GM12878 (cell line): ENCODE measurements around the gene TMEM255B. TPM values are rescaled to one million over a fixed set of nuclear protein-coding genes. Genes with fewer than 3 reads are reported as not detected.

Experiments used
- ATAC-seq: fragments of 200-7000 bp; cut with Tn5 transposase; 3 replicates; pipeline ENCODE4 v1.9.1; 2020; ENCODE audit warnings: mild to moderate bottlenecking, moderate library complexity
- BruUV-seq: library from RNA; stranded (reverse); fragments of 400-500 nt; replicated peaks from 2 replicates; lab custom pipeline; 2021; lab: Mats Ljungman, UMichigan
- CTCF ChIA-PET: fragments of 300-600 bp; sonication (Branson Sonifier 250); formaldehyde crosslinking; extraction: SDS; loops from one replicate; lab custom pipeline; 2021; ENCODE audit warnings: inconsistent platforms; lab: Yijun Ruan, JAX
- POLR2A ChIA-PET: fragments of 350-600 bp; formaldehyde crosslinking; extraction: SDS; loops from one replicate; lab custom pipeline; 2021; ENCODE audit warnings: inconsistent platforms; lab: Charles Lee
- RAD21 ChIA-PET: fragments of 300-600 bp; sonication (Branson Sonifier 250); formaldehyde crosslinking; loops from one replicate; lab custom pipeline; 2023; ENCODE audit warnings: antibody characterized with exemption; ENCODE audit not compliant: unreplicated experiment; lab: Charles Lee
- SMC1A ChIA-PET: fragments of 300-600 bp; sonication (Branson Sonifier 250); formaldehyde crosslinking; loops from one replicate; lab custom pipeline; 2023; ENCODE audit not compliant: unreplicated experiment, uncharacterized antibody; lab: Charles Lee
- DNase-seq: peaks from one replicate; pipeline ENCODE4 v3.0.0-alpha.2; 2011; ENCODE audit warnings: low read depth, low spot score
- FAIRE-seq: peaks from 3 replicates; lab custom pipeline; 2011; peaks lifted over from hg19 to GRCh38; lab: Jason Lieb, UNC
- H2AFZ ChIP-seq: 2 replicates; pipeline ENCODE4 v1.6.0; 2011; ENCODE audit warnings: low read depth, low read length, control low read depth; ENCODE audit not compliant: control insufficient read depth
- H3K27ac ChIP-seq: 2 replicates; pipeline ENCODE4 v1.5.1; 2011; ENCODE audit warnings: control low read depth; ENCODE audit not compliant: control insufficient read depth, insufficient read depth
- H3K27me3 ChIP-seq, 2 experiments: replicated peaks in 1 of 2; 2 replicates each; pipeline versions ENCODE4 v1.6.0 to v1.6.1; 2011; ENCODE audit warnings: low read length in 1 of 2; ENCODE audit not compliant: control insufficient read depth in 2 of 2, insufficient read depth in 2 of 2
- H3K36me3 ChIP-seq, 2 experiments: 2 replicates each; pipeline ENCODE4 v1.5.1; 2011; ENCODE audit warnings: low read length in 1 of 2; ENCODE audit not compliant: control insufficient read depth in 2 of 2, insufficient read depth in 2 of 2
- H3K4me1 ChIP-seq: 2 replicates; pipeline ENCODE4 v1.6.1; 2011; ENCODE audit warnings: mild to moderate bottlenecking, low read length, moderate library complexity, mixed read lengths; ENCODE audit not compliant: control insufficient read depth, insufficient read depth
- H3K4me2 ChIP-seq: 2 replicates; pipeline ENCODE4 v1.6.0; 2011; ENCODE audit warnings: control low read depth; ENCODE audit not compliant: control insufficient read depth, insufficient read depth
- H3K4me3 ChIP-seq: fragments of 200-600 bp; sonication (generic); 2 replicates; pipeline ENCODE4 v1.5.1; 2016
- H3K79me2 ChIP-seq: 2 replicates; pipeline ENCODE4 v1.6.0; 2011; ENCODE audit warnings: low read length; ENCODE audit not compliant: control insufficient read depth, insufficient read depth
- H3K9ac ChIP-seq: 2 replicates; pipeline ENCODE4 v1.8.0; 2011; ENCODE audit warnings: low read length, control low read depth, mixed read lengths; ENCODE audit not compliant: control insufficient read depth, insufficient read depth
- H3K9me3 ChIP-seq: replicated peaks from 3 replicates; pipeline ENCODE4 v1.5.1; 2011; ENCODE audit warnings: mild to moderate bottlenecking, low read length; ENCODE audit not compliant: control insufficient read depth, insufficient read depth
- H4K20me1 ChIP-seq: 2 replicates; pipeline ENCODE4 v1.6.0; 2011; ENCODE audit not compliant: control insufficient read depth, insufficient read depth
- BCLAF1 ChIP-seq: fragments of 450-650 bp; IDR thresholded peaks from 2 replicates; pipeline ENCODE4 v1.6.1; 2017; ENCODE audit warnings: antibody characterized with exemption, mild to moderate bottlenecking, moderate library complexity
- KLF5 ChIP-seq: fragments of 450-650 bp; IDR thresholded peaks from 2 replicates; pipeline ENCODE4 v1.6.1; 2014; ENCODE audit warnings: mild to moderate bottlenecking; ENCODE audit not compliant: partially characterized antibody
- NBN ChIP-seq: fragments of 450-650 bp; IDR thresholded peaks from 2 replicates; pipeline ENCODE4 v1.6.1; 2016
- POLR2AphosphoS2 ChIP-seq: IDR thresholded peaks from 2 replicates; pipeline ENCODE4 v1.6.1; 2011; ENCODE audit warnings: low read depth, mild to moderate bottlenecking, low read length, improper control_type of control experiment, moderate library complexity
- STAT1 ChIP-seq: fragments of 450-650 bp; conservative IDR thresholded peaks from 2 replicates; pipeline ENCODE4 v1.6.1; 2014; ENCODE audit warnings: antibody characterized with exemption, mild to moderate bottlenecking
- ZNF687 ChIP-seq: fragments of 450-650 bp; IDR thresholded peaks from 2 replicates; pipeline ENCODE4 v1.6.1; 2017; ENCODE audit warnings: mild to moderate bottlenecking, moderate library complexity
- WGBS: methylation state at CpG from one replicate; pipeline ENCODE4 v1.1.6; 2016; ENCODE audit warnings: low lambda C conversion rate; ENCODE audit not compliant: insufficient replicate concordance, insufficient coverage; ENCODE audit errors: missing lambda C conversion rate; 5-methylcytosine and 5-hydroxymethylcytosine counted together
- in situ Hi-C: fragments of 300-500 bp; cut with MboI; formaldehyde crosslinking; loops from 9 replicates; pipeline ENCODE4 v1.14.3; 2018; ENCODE audit warnings: mixed read lengths
- intact Hi-C: fragments of 100-400 bp; cut with micrococcal nuclease; formaldehyde crosslinking; loops from one replicate; pipeline ENCODE4 v1.14.2; 2022; ENCODE audit not compliant: unreplicated experiment
- polyA plus RNA-seq, 11 experiments: library from polyadenylated mRNA; depleted of rRNA in 4 of 11; unstranded in 6 of 11; stranded (reverse) in 5 of 11; fragments of >200 nt; fragmentation: Nextera tagmentation in 4 of 11; fragmentation: Illumina TruSeq in 1 of 11; extraction: Ambion mirVana in 4 of 11; extraction: Trizol in 1 of 11; gene quantifications; 1 replicate in 1 of 11; 2 replicates in 10 of 11; pipeline versions ENCODE4 v1.2.1 to v1.2.3, GENCODE V29; 2011 to 2016; ENCODE audit warnings: inconsistent platforms in 2 of 11, missing spikeins in 2 of 11, low read depth in 1 of 11
- total RNA-seq, 4 experiments: library from RNA; depleted of rRNA in 3 of 4; stranded (reverse); fragments of >200 nt in 3 of 4; fragmentation: Illumina TruSeq in 1 of 4; extraction: Trizol in 1 of 4; gene quantifications; 2 replicates each; pipeline versions ENCODE4 v1.2.1 to v1.2.3, GENCODE V29; 2013 to 2021

Gene TMEM255B
- total and polyA plus RNA-seq, 10 of the 15 experiments (the other 5 are each of a cell fraction or from before 2014, with no cell fraction given): 0.04 to 0.62 (median 0.13) TPM; not detected in 3

DNA sequence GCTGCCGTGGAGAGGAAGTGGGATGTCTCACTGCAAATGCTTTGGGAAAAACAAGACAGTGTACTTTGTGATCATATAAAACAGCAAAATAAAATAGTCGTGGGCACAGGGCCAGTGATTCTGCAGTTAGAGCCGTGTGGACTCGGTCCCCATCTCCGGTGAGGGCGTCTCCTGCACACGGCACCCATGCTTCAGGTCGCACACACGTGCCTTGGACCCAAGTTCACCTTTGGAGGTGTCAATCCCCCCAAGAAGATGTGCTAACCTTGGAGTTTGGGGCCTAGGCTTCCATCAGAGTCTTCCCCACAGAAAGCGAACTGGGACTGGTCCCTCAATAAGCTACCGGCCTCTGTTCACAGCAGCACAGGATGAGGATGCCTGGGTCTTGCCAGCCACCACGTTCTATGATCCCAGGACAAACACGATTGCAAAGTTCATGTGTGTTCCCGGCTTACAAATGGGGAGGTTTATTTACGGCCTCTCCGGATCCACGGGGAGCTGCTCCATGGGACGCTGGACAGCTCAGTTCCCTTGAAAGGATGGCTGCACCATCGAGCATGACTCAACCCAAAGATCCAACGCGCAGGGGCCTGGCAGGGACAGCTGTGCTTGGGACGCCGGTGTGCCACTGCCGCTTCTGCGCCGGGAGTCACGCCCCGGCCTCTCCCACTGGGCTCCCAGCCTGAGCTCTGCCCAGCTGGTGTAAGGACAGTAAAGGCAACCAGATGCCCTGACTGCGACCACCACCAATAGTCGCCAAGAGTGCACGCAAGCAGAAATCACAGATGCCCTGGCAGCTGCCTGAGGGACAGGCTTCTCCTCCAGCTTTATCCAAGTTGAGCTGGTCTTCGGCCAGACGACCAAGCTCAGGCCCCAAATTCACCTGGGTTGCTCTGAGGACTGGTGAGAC lies 96.2 kb downstream of the TMEM255B start (continued):
- TF ChIP-seq BCLAF1: no peak
- no peak for TF ChIP-seq KLF5

- Histone ChIP-seq H3K9me3 (no peaks in the 10 kb centered on the region), H4K20me1 (no peaks in the 10 kb centered on the region), H3K27ac (no peak overlapping the region), H3K9ac (no peak overlapping the region), H3K79me2 (no peaks in the 10 kb centered on the region), H3K4me1 (no peaks in the 10 kb centered on the region), H3K4me3 (no peak overlapping the region), H2AFZ (no peak overlapping the region), H3K36me3 (no peaks in the 10 kb centered on the region), H3K4me2 (no peak overlapping the region), H3K27me3 (peaks cover 2 to 3% of the 10 kb centered on the region in 2 experiments; a peak in 3 of 4 replicates)
- FAIRE-seq: no peak
- 55% methylated on average over 25 of the region's 25 CpGs for WGBS
- SMC1A ChIA-PET: no interaction called here
- BruUV-seq: no TSS peak
- RAD21 ChIA-PET: no interaction called here
- DNase-seq: no peak
- intact Hi-C loops (no loop called here), in situ Hi-C loops (no loop called here)
- CTCF ChIA-PET: no interaction called here
- no peak for ATAC-seq
- TF ChIP-seq NBN (no peak), ZNF687 (no peak), POLR2AphosphoS2 (no peak), STAT1 (no peak)
- POLR2A ChIA-PET: no interaction called here
Measured at GRCh38 chr13:113855931-113856715, 97.1 kb downstream of the TMEM255B start.
